Measurements from ENCODE around the gene UBL4A.

Gene UBL4A

GRCh38 chrX:154486396-154487207, at the start of gene UBL4A:
Gene UBL4A, minus strand, starts transcription at chrX:154486615. Its CDS starts 31 bp downstream, at chrX:154486584.
- Histone ChIP-seq H3K27ac (peak within 1 kb of the TSS; percentile 88), H3K27me3 (peaks cover 30% of the 10 kb centered on the region), H4K20me1 (peaks cover 40% of the 10 kb centered on the region), H3K4me2 (peak within 1 kb of the TSS; percentile 77), H3K9ac (peak within 1 kb of the TSS; percentile 86), H3K4me1 (peaks cover 61% of the 10 kb centered on the region), H3K9me3 (peaks cover 32% of the 10 kb centered on the region), H3K4me3 (peak within 1 kb of the TSS; percentile 80), H3K36me3 (peaks cover 30% of the 10 kb centered on the region)
- no peak for TF ChIP-seq Cebpa-rat (IDR thresholded peaks at IDR 0.05)

- no peak overlapping the region for H3K9ac ChIP-seq
- H3K4me1 ChIP-seq = peaks cover 4% of the 10 kb centered on the region; the same call in 1 of the 2 replicates
- H3K9me3 ChIP-seq = no peaks in the 10 kb centered on the region
- TF ChIP-seq Cebpa-rat (IDR thresholded peaks at IDR 0.05) = no peak
- H4K20me1 ChIP-seq = peaks cover 70% of the 10 kb centered on the region; the same call in 1 of the 2 replicates
- H3K27ac ChIP-seq = no peak overlapping the region
- H3K4me2 ChIP-seq = no peak overlapping the region
- H3K4me3 ChIP-seq = no peak overlapping the region
- H3K36me3 ChIP-seq = peaks cover 45% of the 10 kb centered on the region
- H3K27me3 ChIP-seq = peaks cover 51% of the 10 kb centered on the region
Observed at GRCh38 chrX:154535892-154536291, 49.5 kb upstream of the UBL4A start.

GRCh38 chrX:154534526-154535322, 48.3 kb upstream of the UBL4A start:
- Histone ChIP-seq H3K27ac (peak overlapping the region; percentile 41; the same call in 1 of the 2 replicates), H3K9ac (peak overlapping the region; percentile 28; the same call in 1 of the 2 replicates)

GRCh38 chrX:154532690-154533089, 46.3 kb upstream of the UBL4A start:
- Histone ChIP-seq H3K4me2 (no peak overlapping the region), H4K20me1 (peaks cover 56% of the 10 kb centered on the region; the same call in 1 of the 2 replicates), H3K27me3 (peaks cover 43% of the 10 kb centered on the region), H3K36me3 (peaks cover 38% of the 10 kb centered on the region), H3K4me3 (no peak overlapping the region), H3K27ac (no peak overlapping the region), H3K9me3 (no peaks in the 10 kb centered on the region), H3K9ac (no peak overlapping the region), H3K4me1 (peaks cover 5% of the 10 kb centered on the region)
- TF ChIP-seq Cebpa-rat (IDR thresholded peaks at IDR 0.05) = no peak

More at GRCh38 chrX:154534526-154535322, 48.3 kb upstream of the UBL4A start:
- H3K9me3 ChIP-seq = no peaks in the 10 kb centered on the region
- peaks cover 51% of the 10 kb centered on the region for H3K27me3 ChIP-seq
- no peak overlapping the region for H3K4me3 ChIP-seq
- no peak for TF ChIP-seq Cebpa-rat (IDR thresholded peaks at IDR 0.05)
- peaks cover 38% of the 10 kb centered on the region for H3K36me3 ChIP-seq
- H3K4me2 ChIP-seq = peak overlapping the region; percentile 49; the same call in 1 of the 2 replicates
- peaks cover 75% of the 10 kb centered on the region; the same call in 1 of the 2 replicates for H4K20me1 ChIP-seq
- H3K4me1 ChIP-seq = peaks cover 4% of the 10 kb centered on the region; the same call in 1 of the 2 replicates

GRCh38 chrX:154531626-154532025, 45.2 kb upstream of the UBL4A start:
- H3K27me3 ChIP-seq = peaks cover 44% of the 10 kb centered on the region
- peaks cover 38% of the 10 kb centered on the region for H3K36me3 ChIP-seq
- H3K4me1 ChIP-seq = peaks cover 15% of the 10 kb centered on the region
- H3K4me2 ChIP-seq = no peak overlapping the region
- no peak overlapping the region for H3K9ac ChIP-seq
- TF ChIP-seq Cebpa-rat (IDR thresholded peaks at IDR 0.05) = no peak
- no peak overlapping the region for H3K4me3 ChIP-seq
- no peaks in the 10 kb centered on the region for H3K9me3 ChIP-seq
- no peak overlapping the region for H3K27ac ChIP-seq
- H4K20me1 ChIP-seq = peaks cover 46% of the 10 kb centered on the region; the same call in 1 of the 2 replicates

- H3K27ac ChIP-seq = no peak overlapping the region
- H3K4me2 ChIP-seq = no peak overlapping the region
- no peak overlapping the region for H3K4me3 ChIP-seq
- no peak overlapping the region for H3K9ac ChIP-seq
- peaks cover 46% of the 10 kb centered on the region for H3K27me3 ChIP-seq
- peaks cover 31% of the 10 kb centered on the region for H3K36me3 ChIP-seq
- H3K4me1 ChIP-seq = peaks cover 17% of the 10 kb centered on the region
- no peak for TF ChIP-seq Cebpa-rat (IDR thresholded peaks at IDR 0.05)
- no peaks in the 10 kb centered on the region for H3K9me3 ChIP-seq
- H4K20me1 ChIP-seq = peaks cover 37% of the 10 kb centered on the region; the same call in 1 of the 2 replicates
Observed at GRCh38 chrX:154530286-154530685, 43.9 kb upstream of the UBL4A start.

- peaks cover 56% of the 10 kb centered on the region for H3K27me3 ChIP-seq
- no peaks in the 10 kb centered on the region for H3K9me3 ChIP-seq
- no peak overlapping the region for H3K9ac ChIP-seq
- peaks cover 13% of the 10 kb centered on the region for H3K4me1 ChIP-seq
- peaks cover 22% of the 10 kb centered on the region for H3K36me3 ChIP-seq
- no peak overlapping the region for H3K4me2 ChIP-seq
- H3K4me3 ChIP-seq = no peak overlapping the region
- no peak overlapping the region for H3K27ac ChIP-seq
- no peak for TF ChIP-seq Cebpa-rat (IDR thresholded peaks at IDR 0.05)
- H4K20me1 ChIP-seq = peaks cover 28% of the 10 kb centered on the region; the same call in 1 of the 2 replicates
Observed at GRCh38 chrX:154529206-154529612, 42.8 kb upstream of the UBL4A start.

- Histone ChIP-seq H3K9me3 (no peaks in the 10 kb centered on the region), H3K27me3 (peaks cover 68% of the 10 kb centered on the region), H3K27ac (peak overlapping the region; percentile 41; the same call in 1 of the 2 replicates), H3K9ac (peak overlapping the region; percentile 53; the same call in 1 of the 2 replicates), H3K4me3 (no peak overlapping the region), H4K20me1 (peaks cover 13% of the 10 kb centered on the region; the same call in 1 of the 2 replicates), H3K36me3 (peaks cover under 1% of the 10 kb centered on the region; the same call in 1 of the 2 replicates), H3K4me2 (peak overlapping the region; percentile 43), H3K4me1 (peaks cover 13% of the 10 kb centered on the region)
- no peak for TF ChIP-seq Cebpa-rat (IDR thresholded peaks at IDR 0.05)
Observed at GRCh38 chrX:154526901-154527675, 40.7 kb upstream of the UBL4A start.

Data from BLaER1 (cell line).